Pons (tissue), 1 donor: ENCODE data around the gene NDUFS5.
"Not testable (repeated sequence)": the region's sequence is repeated elsewhere in the genome, so short reads cannot be mapped to it uniquely, and the experiment has no call there.

Source experiments
- DNase-seq: peaks from one replicate; pipeline ENCODE4 v3.0.0-alpha.2; 2016; ENCODE audit warnings: low spot score

Gene NDUFS5

GRCh38 chr1:39016604-39017171 lies 9.5 kb upstream of the NDUFS5 start:
- no peak for DNase-seq

DNA sequence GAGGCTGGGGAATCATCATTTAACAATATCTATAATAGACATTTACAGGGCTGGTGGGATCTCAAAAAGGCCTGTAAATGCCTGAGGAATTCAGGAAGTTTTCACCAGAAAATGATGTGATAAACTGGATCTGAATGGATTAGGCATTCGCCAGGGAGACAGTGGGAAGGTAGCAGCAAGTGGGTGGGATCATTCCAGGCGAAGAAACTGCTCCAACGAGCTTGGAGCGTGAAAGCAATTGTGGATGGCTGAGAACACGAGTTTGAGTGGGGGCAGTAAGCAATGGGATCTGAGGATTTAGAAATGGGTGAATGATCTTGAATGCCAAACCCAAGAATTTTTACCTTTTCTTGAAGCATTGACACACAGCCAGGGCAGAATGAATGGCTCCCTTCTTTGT lies 8.9 kb upstream of the NDUFS5 start:
- no peak for DNase-seq

DNA sequence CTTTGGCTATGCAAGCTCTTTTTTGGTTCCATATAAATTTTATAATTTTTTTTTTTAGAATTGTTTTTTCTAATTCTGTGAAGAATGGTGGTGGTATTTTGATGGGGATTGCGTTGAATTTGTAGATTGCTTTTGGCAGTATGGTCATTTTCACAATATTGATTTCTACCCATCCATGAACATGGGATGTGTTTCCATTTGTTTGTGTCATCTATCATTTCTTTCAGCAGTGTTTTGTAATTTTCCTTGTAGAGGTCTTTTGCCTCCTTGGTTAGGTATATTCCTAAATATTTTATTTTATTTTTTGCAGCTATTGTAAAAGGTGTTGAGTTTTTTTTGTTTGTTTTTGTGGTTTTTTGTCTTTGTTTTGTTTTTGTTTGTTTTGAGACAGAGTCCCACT lies 5.7 kb upstream of the NDUFS5 start:
- not testable (repeated sequence) for DNase-seq

GRCh38 chr1:39021426-39021825 lies 4.7 kb upstream of the NDUFS5 start:
- no peak for DNase-seq

GRCh38 chr1:39023140-39023539 lies 3.0 kb upstream of the NDUFS5 start:
- DNase-seq: no peak

DNA sequence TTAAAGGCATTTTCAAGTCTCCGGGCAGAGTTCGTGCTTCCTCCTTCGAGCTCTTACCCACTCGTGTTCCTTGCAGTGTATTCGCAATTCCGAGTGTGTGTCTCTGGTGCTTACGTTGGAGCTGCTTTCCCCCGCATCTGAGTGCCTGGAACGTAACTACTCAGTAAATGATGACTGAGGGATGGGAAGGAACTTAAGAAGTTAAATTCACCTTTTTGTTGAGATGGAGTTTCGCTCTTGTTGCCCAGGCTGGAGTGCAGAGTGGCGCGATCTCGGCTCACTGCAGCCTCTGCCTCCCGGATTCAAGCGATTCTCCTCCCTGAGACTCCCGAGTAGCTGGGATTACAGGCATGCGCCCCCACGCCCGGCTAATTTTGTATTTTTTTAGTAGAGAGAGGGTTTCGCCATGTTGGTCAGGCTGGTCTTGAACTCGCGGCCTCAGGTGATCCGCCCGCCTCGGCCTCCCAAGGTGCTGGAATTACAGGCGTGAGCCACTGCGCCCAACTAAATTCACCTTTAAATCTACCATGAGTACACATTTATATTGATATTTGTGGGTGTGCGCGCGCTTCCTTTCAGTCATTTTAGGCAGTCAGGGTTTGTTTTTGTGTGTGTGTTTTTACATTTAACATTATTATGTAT lies 837 bp downstream of the NDUFS5 start:
- DNase-seq: no peak

DNA sequence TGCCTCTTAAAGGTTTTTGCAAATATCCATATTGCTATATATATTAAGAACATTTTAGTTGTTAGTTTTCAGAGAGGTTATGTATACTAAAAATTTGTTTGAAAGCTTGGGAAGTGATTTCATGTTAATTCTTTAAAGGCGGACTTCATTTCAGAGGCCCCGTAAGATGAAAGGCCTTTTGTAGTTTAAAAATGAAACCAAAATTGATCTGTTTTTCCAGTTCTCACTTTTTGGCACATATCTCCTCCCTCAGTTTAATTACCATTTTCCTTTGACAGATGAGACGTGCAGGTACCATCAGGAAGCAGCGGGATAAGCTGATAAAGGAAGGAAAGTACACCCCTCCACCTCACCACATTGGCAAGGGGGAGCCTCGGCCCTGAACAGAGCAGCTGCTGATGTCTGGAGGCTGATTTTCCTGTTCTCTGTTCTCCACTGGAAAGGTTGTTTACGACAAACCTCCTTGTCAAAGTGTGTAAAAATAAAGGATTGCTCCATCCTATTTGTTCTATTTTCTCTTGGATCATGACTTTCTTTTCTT lies 8.0 kb downstream of the NDUFS5 start:
- no peak for DNase-seq

DNA sequence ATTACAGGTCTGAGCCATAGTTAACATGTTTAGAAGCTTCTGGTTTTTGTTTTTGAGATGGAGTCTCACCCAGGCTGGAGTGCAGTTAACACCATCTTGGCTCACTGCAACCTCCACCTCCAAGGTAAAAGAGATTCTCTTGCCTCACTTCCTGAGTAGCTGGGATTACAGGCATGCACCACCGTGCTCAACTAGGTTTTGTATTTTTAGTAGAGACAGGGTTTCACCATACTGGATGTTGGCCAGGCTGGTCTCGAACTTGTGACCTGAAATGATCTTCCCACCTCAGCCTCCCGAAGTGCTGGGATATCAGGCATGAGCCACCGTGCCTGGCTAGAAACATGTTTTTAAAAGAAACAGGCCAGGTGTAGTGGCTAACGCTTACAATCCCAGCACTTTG lies 10.5 kb downstream of the NDUFS5 start:
- no peak for DNase-seq

GRCh38 chr1:39043513-39043912 lies 17.4 kb downstream of the NDUFS5 start:
- no peak for DNase-seq

DNA sequence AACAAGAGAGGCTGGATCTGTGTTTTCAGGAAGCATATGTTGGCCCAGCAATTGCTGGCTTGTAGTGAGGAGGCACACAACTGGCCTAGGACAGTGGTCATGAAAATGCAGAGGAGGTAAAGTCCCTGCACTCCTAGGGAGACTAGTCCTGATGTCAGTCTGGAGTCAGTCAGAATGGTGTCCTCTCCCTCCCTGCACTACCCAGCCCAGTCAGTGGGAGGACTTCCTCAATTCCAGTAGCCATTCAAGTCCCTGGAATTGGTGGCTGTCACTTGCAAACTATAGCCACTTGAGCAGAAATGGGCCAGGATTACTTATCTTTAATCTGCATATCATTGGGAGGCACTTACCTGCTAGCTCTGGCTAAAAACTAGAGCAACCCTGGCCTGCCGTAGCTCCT lies 18.6 kb downstream of the NDUFS5 start:
- no peak for DNase-seq

DNA sequence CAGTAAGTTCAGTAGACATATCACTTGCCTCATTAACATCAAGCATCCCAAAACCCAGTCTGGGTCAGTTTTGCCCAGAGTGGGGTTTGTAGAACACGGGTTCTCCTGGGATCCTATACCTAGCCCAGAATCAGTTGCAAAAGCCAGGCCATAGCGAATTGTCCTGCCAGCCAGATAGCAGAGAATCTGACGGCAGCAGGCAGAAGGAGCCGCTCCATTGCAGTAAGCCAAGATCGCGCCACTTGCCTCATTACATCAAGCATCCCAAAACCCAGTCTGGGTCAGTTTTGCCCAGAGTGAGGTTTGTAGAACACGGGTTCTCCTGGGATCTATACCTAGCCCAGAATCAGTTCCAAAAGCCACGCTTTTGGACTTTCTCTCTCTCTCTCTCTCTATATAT lies 19.1 kb downstream of the NDUFS5 start:
- DNase-seq: no peak

GRCh38 chr1:39046613-39047210 lies 20.6 kb downstream of the NDUFS5 start:
- DNase-seq: no peak

- no peak for DNase-seq
Measured at GRCh38 chr1:39047374-39048229, 21.5 kb downstream of the NDUFS5 start.

GRCh38 chr1:39048745-39049370 lies 22.7 kb downstream of the NDUFS5 start:
- no peak for DNase-seq

GRCh38 chr1:39050001-39050400 lies 23.9 kb downstream of the NDUFS5 start:
- no peak for DNase-seq

DNA sequence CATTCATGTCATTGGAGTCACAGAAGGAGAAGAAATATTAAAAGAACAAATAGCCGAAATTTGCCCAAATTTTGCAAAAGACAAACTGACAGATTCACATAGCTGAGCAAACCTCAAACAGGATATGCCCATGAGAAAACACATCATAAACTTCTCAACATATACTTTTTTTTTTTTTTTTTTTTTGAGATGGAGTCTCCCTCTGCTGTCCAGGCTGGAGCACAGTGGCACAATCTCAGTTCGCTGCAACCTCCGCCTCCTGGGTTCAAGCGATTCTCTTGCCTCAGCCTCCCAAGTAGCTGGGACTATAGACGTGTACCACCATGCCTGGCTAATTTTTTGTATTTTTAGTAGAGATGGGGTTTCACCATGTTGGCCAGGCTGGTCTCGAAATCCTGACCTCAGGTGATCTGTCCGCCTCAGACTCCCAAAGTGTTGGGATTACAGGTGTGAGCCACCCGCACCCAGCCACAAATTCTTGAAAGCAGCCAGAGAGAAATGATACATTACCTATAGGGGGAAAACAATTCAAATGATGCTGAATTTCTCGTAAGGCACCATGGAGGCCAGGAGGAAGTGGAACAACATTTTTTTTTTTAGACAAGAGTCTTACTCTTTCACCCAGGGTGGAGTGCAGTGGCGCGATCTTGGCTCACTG lies 25.2 kb downstream of the NDUFS5 start:
- DNase-seq: not testable (repeated sequence)

- no peak for DNase-seq
Measured at GRCh38 chr1:39051956-39052355, 25.8 kb downstream of the NDUFS5 start.

- not testable (repeated sequence) for DNase-seq
Measured at GRCh38 chr1:39055213-39055710, 29.1 kb downstream of the NDUFS5 start.

GRCh38 chr1:39061516-39061915 lies 35.4 kb downstream of the NDUFS5 start:
- not testable (repeated sequence) for DNase-seq

- no peak for DNase-seq
Measured at GRCh38 chr1:39061951-39062350, 35.8 kb downstream of the NDUFS5 start.

GRCh38 chr1:39063191-39063590 lies 37.0 kb downstream of the NDUFS5 start:
- DNase-seq: no peak
